T-helper 1 cell treated with Interleukin-12 subunit alpha and Interleukin-12 subunit beta and Interleukin-4 antibody, amounts not matched to agents 30 μg/mL and 1 μg/mL, for 36 hours (primary cell): Measurements from ENCODE around the gene PRRT3.
"Not testable (repeated sequence)": the region's sequence is repeated elsewhere in the genome, so short reads cannot be mapped to it uniquely, and the experiment has no call there.

Experiments used
- H3K27ac Mint-ChIP-seq: one replicate; pipeline ENCODE4 v1.8.0; 2021; ENCODE audit warnings: mild to moderate bottlenecking, mixed read lengths
- H3K27me3 Mint-ChIP-seq: one replicate; pipeline ENCODE4 v1.8.0; 2021; ENCODE audit warnings: low read depth, mixed read lengths
- H3K36me3 Mint-ChIP-seq: one replicate; pipeline ENCODE4 v1.8.0; 2021; ENCODE audit warnings: low read depth, mixed read lengths
- H3K4me1 Mint-ChIP-seq: one replicate; pipeline ENCODE4 v1.8.0; 2021; ENCODE audit warnings: low read depth, mixed read lengths
- H3K4me3 Mint-ChIP-seq: one replicate; pipeline ENCODE4 v1.8.0; 2021; ENCODE audit warnings: mild to moderate bottlenecking, moderate library complexity, mixed read lengths
- H3K9me3 Mint-ChIP-seq: one replicate; pipeline ENCODE4 v1.8.0; 2021; ENCODE audit warnings: mixed read lengths

Gene PRRT3

DNA sequence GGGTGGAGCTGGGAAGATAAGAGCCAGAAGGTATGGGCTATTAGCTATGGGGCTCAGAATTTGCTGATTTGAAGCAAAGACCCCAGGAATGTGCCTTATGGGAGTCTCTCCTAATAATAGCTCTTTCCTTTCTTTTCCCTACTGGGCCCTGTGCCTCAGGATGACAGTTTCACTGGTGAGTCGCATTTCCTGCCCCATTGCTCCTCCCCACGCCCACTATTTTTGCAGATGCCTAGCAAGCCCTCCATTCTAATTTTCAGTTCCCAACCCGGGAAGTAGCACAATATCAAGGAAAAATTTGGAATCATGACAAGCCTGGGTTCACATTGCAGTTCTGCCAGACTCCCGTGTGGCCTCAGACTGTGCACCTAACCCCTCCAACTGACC is 49.0 kb downstream of the PRRT3 start:
- peaks cover 29% of the 10 kb centered on the region for H3K4me1 Mint-ChIP-seq
- H3K27me3 Mint-ChIP-seq, result no peaks in the 10 kb centered on the region
- H3K36me3 Mint-ChIP-seq, result no peaks in the 10 kb centered on the region
- no peaks in the 10 kb centered on the region for H3K9me3 Mint-ChIP-seq
- H3K4me3 Mint-ChIP-seq, result peak overlapping the region; percentile 36
- H3K27ac Mint-ChIP-seq, result no peak overlapping the region

DNA sequence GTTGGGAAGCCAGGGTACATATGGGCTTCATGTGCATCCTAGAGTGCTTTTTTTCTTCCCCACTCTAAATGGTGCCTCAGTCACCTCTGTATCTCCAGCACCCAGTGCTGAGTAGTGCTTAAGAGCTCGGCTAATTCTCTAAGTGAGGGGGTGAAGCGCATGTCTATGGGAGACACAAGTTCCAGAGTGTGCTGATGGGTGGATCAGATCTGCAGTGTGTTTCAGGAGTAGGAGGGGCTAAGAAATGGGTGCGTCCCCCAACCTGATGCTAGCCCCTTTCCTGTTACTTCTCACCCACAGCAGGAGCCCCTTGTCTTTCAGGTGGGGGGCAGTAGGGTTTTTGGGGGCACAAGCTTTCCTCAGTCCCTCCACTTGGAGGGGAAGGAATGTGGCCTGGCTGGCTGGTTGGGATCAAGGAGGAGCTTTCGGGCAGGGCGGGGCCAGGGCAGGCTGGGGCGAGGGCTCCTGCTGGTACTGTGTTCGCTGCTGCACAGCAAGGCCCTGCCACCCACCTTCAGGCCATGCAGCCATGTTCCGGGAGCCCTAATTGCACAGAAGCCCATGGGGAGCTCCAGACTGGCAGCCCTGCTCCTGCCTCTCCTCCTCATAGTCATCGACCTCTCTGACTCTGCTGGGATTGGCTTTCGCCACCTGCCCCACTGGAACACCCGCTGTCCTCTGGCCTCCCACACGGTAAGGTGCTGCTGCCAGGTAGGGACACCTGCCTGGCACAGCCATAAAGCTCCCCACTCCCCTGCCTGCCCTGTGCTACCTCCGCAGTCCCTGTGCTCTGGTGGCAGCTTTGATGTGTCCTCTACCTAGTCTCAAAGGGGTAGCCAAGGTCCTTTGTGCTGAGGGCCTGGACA is 49.6 kb downstream of the PRRT3 start, which contains the start of gene IL17RE:
IL17RE (plus strand) TSS at position 477 of the 866 bp plus-strand sequence; CDS start at position 562, 85 bp downstream.
- H3K4me1 Mint-ChIP-seq, result peaks cover 31% of the 10 kb centered on the region
- peak within 1 kb of the TSS; percentile 40 for H3K4me3 Mint-ChIP-seq
- H3K27me3 Mint-ChIP-seq, result no peaks in the 10 kb centered on the region
- H3K36me3 Mint-ChIP-seq, result no peaks in the 10 kb centered on the region
- H3K9me3 Mint-ChIP-seq, result no peaks in the 10 kb centered on the region
- H3K27ac Mint-ChIP-seq, result peak within 1 kb of the TSS; percentile 75

DNA sequence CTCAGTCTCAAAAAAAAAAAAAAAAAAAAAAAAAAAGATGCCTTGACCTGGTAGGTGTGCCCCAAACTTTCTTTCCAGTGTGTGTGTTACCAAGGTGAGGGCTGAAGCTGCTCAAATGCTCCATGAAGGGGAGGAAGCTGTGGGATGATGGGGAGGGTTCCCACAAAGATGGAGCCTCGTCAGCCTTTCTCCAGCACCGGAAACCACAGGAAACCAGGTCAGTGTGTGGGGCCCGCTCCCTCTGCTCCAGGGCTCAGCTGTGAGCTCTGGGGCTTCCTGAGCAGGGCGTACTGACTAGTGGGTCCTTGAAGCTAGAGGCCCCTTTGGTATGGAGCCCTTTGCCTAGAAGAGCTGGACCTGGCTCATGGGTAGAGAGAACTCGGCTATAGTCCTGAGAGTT is 50.2 kb downstream of the PRRT3 start:
- peak overlapping the region; percentile 75 for H3K27ac Mint-ChIP-seq

DNA sequence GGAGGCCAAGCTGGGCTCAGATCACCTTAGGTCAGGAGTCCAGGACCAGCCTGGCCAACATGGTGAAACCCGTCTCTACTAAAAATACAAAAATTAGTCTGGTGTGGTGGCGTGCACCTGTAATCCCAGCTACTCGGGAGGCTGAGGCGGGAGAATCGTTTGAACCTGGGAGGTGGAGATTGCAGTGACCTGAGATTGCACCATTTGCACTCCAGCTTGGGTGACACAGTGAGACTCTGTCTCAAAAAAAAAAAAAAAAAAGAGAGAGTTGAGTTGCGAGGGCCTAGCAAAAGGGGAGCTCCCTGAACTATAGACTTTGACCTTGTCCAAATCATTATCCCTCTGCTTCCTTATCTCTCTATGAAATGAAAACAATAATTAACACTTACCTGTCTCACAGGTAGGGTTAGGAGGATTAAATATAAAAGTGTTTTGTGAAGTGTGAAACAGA is 51.2 kb downstream of the PRRT3 start:
- H3K4me1 Mint-ChIP-seq, result peaks cover 31% of the 10 kb centered on the region
- not testable (repeated sequence) for H3K9me3 Mint-ChIP-seq, H3K27ac Mint-ChIP-seq, H3K4me3 Mint-ChIP-seq, H3K36me3 Mint-ChIP-seq, H3K27me3 Mint-ChIP-seq

More for the DNA sequence above, 50.2 kb downstream of the PRRT3 start:
- Mint-ChIP-seq H3K4me3 (peak overlapping the region; percentile 40), H3K9me3 (no peaks in the 10 kb centered on the region), H3K4me1 (peaks cover 31% of the 10 kb centered on the region), H3K27me3 (no peaks in the 10 kb centered on the region), H3K36me3 (no peaks in the 10 kb centered on the region)

DNA sequence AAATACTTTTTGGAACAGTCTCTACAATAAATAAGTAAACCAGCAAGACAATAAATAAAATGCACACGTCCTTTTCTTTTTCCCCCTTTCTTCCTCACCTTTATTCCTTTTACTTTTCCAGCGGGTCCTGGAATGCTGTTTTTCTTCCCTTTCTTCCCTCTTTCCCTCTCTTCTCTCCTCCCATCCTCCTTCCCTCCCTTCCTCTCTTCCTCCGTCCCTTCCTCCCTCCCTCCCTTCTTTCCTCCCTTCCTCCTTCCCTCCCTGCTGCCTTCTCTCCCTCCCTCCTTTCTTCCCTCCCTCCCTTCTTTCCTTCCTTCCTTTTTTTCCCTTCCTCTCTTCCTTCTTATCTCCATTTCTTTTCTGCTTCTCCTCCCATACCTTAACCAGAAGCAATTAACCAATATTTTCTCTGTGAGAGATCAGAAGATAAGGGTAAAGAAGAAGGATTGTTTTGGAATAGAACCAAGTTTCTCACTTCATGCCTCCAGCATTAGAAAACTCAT is 52.9 kb downstream of the PRRT3 start:
- Mint-ChIP-seq H3K9me3 (no peaks in the 10 kb centered on the region), H3K4me1 (peaks cover 38% of the 10 kb centered on the region), H3K4me3 (no peak overlapping the region), H3K27me3 (no peaks in the 10 kb centered on the region), H3K36me3 (peaks cover 10% of the 10 kb centered on the region), H3K27ac (no peak overlapping the region)

DNA sequence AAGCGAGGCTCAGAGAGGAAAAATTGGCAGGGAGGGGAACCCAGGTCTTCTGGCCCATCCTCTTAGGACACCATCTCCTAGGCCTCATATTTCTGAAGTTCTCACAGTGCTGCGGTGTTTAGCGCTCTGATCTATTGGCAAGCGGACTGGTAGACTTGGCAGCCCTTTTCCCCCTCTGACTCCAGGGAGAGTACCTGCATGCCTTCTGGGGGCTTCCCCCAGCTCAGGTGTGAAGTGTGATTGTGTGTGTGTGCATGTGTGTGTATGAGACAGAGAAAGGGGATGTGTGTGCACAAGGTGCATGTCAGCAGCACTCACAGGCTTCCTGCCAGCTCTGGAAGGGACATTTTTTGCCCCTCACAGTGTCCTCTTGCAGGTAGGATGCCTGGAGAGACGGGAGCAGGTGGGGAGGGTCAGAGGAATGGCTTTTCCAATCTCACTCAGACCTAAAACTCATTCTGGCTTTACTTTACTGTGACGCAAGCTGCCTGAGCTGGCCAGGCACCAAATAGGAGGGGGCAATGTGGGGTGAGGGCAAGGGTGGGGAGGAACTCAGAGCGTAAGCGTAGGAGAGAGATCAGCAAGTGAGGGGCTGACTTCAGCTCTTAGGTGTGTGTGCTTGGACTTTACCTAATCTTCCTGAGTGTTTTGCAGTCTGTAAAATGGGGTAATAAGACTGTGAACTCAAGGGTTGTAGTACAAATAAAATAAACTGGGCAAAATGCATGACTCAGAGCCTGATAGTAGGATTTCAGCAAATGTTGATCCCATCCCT is 53.6 kb downstream of the PRRT3 start:
- no peak overlapping the region for H3K27ac Mint-ChIP-seq
- peaks cover 17% of the 10 kb centered on the region for H3K36me3 Mint-ChIP-seq
- H3K9me3 Mint-ChIP-seq, result no peaks in the 10 kb centered on the region
- no peak overlapping the region for H3K4me3 Mint-ChIP-seq
- H3K27me3 Mint-ChIP-seq, result no peaks in the 10 kb centered on the region
- H3K4me1 Mint-ChIP-seq, result peaks cover 42% of the 10 kb centered on the region

DNA sequence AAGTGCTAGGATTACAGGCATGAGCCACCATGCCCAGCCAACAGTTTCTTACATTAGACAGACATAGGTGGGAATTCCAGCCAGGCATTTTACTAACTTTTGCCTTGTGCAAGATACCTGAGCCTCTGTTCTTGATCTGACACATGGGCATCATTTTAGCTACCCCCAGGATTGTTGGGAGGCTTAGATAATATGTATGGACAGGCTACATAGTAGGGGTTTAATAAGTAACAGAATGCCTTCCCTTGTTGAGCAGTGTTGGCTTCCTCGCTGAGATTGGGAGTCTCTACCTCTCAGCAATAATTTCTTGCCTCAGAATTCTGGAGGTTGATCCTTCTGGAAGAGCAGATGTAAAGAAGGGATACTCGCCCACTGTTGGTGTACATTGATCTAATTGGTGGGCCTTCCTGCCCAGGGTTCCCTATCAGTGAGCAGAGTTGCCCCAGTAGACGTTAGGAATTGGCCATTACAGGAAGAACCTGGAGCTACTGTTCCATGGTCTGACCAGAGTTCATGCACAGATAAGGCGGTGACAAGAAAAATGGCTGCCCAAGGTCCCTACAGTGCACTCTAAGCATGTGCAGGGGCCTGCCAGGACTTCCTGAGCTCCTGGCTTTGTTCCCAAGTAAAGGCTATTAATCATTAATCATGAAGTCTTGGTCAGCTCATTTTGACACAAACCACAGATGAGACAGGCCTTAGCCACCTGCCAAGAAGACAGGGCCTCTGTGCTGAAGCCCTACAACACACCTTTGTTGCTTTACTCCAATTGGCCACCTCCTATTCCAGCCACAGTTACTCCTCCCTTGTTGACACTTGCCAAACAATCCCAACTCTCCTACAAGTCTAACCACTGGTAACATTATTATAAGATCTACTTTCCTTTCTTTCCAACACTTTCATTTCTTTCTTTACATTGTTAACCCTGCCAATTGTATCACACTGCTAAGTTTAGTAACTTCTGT is 54.5 kb downstream of the PRRT3 start:
- Mint-ChIP-seq H3K4me3 (no peak overlapping the region), H3K27me3 (no peaks in the 10 kb centered on the region), H3K36me3 (peaks cover 26% of the 10 kb centered on the region), H3K27ac (no peak overlapping the region), H3K4me1 (peaks cover 41% of the 10 kb centered on the region), H3K9me3 (no peaks in the 10 kb centered on the region)

DNA sequence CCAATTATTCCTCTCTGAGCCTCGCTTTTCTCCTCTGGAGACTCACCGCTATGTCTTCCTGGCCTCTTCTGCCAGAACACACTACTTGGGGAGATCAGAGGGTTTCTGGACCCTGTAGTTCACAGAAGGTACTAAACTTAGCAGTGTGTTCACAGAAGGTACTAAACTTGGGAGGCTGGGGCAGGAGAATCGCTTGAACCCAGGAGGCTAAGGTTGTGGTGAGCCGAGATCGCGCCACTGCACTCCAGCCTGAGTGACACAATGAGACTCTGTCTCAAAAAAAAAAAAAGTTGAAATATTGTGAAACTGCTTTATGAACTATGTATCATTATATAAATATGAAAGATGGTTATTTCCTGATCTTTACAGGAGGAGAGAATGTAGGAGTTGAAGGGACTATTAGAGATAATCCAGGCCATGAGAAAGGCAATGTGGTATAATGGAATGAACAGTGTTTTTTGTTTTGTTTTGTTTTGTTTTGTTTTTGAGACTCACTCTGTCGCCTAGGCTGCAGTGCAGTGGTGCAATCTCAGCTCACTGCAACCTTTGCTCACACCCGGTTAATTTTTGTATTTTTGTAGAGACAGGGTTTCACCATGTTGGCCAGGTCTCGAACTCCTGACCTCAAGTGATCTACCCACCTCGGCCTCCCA is 55.3 kb downstream of the PRRT3 start:
- H3K4me3 Mint-ChIP-seq, result not testable (repeated sequence)
- H3K4me1 Mint-ChIP-seq, result peaks cover 37% of the 10 kb centered on the region

DNA sequence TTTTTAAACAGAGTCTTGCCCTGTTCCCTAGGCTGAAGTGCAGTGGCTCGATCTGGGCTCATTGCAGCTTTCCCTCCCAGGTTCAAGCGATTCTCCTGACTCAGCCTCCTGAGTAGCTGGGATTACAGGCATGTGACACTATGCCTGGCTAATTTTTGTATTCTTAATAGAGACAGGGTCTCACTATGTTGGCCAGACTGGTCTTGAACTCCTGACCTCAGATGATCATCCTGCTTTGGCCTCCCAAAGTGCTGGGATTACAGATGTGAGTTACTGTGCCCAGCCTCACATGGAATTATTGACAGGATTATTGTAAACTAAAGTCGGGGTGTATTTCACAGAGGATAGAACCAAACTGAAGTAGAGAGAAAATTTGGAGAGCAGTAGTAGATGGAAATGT is 56.5 kb downstream of the PRRT3 start:
- peaks cover 36% of the 10 kb centered on the region for H3K36me3 Mint-ChIP-seq
- not testable (repeated sequence) for H3K9me3 Mint-ChIP-seq, H3K4me3 Mint-ChIP-seq, H3K27ac Mint-ChIP-seq, H3K27me3 Mint-ChIP-seq
- peaks cover 35% of the 10 kb centered on the region for H3K4me1 Mint-ChIP-seq

More for the DNA sequence above, 55.3 kb downstream of the PRRT3 start:
- peaks cover 30% of the 10 kb centered on the region for H3K36me3 Mint-ChIP-seq
- not testable (repeated sequence) for H3K27me3 Mint-ChIP-seq, H3K9me3 Mint-ChIP-seq
- H3K27ac Mint-ChIP-seq, result peak overlapping the region; percentile 60
